NB4 (cell line): ENCODE measurements around the gene ANKRD6.

Experiments
- MYC ChIP-seq: IDR thresholded peaks from 2 replicates; pipeline ENCODE4 v1.6.1; 2011; ENCODE audit warnings: low read depth, low read length
- TF ChIP-seq, protein P1 (sequence below): IDR thresholded peaks from one replicate; pipeline ENCODE4 v1.5.1; 2012; ENCODE audit warnings: low read depth, low read length
- TF ChIP-seq, protein P2 (sequence below): IDR thresholded peaks from 2 replicates; pipeline ENCODE4 v1.6.1; 2011; ENCODE audit warnings: low read depth, low read length

DNA sequence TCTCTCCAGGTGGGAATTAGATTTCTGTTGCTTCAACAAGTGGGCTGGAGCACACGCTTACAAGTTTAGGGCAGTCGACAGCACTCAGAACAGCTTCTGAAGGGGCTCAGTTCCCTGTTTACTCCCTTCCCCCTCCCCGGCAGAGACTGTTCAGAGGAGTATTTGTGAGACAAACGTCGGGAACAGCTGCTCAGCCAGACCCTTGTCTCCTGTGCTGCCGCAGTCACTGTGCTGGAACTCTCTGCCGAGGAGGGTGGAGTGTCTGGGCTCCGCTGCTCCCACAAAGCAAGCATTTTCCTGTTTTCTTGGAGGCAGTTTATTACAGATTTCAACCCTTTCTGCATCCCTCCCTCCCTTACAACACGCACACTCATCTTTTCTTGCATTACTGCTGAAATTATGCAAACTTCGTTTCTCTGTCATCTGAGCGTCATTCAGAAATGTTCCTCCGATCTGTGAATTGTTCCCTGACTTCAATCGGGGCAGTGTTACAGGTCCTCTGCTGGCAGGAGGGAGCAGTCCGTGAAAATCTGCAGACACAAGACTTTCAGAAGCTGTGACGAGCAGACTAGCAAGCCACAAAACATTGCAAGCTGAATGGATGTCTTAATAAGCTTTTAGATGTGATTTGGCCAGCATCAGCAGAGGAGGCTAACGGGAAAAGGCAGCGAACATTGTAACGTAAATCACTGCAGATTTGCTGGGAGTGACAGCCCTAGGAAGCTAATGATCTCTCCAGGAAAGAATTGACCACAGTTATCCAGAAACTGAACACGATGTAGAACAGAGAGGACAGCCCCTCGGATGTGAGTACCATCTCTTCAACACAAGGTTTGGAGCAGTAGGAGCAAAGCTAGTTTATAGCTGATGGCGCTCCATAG is 129.4 kb downstream of the ANKRD6 start:
- TF ChIP-seq, protein P1, sequence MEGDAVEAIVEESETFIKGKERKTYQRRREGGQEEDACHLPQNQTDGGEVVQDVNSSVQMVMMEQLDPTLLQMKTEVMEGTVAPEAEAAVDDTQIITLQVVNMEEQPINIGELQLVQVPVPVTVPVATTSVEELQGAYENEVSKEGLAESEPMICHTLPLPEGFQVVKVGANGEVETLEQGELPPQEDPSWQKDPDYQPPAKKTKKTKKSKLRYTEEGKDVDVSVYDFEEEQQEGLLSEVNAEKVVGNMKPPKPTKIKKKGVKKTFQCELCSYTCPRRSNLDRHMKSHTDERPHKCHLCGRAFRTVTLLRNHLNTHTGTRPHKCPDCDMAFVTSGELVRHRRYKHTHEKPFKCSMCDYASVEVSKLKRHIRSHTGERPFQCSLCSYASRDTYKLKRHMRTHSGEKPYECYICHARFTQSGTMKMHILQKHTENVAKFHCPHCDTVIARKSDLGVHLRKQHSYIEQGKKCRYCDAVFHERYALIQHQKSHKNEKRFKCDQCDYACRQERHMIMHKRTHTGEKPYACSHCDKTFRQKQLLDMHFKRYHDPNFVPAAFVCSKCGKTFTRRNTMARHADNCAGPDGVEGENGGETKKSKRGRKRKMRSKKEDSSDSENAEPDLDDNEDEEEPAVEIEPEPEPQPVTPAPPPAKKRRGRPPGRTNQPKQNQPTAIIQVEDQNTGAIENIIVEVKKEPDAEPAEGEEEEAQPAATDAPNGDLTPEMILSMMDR, result no peak
- TF ChIP-seq, protein P2, sequence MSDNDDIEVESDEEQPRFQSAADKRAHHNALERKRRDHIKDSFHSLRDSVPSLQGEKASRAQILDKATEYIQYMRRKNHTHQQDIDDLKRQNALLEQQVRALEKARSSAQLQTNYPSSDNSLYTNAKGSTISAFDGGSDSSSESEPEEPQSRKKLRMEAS, result no peak
- TF ChIP-seq MYC, result no peak
